Stimulated activated CD4-positive, alpha-beta T cell treated with anti-CD3 and anti-CD28 coated beads, TNF-alpha, amount 100 ng/mL, for 24 hours (primary cell): ENCODE measurements around the gene TNFAIP3.

ENCODE experiments used
- DNase-seq, 3 experiments: peaks; one replicate each; pipeline ENCODE4 v3.0.0-alpha.2; 2020; ENCODE audit warnings: low read depth in 3 of 3

TNFAIP3 gene

DNA sequence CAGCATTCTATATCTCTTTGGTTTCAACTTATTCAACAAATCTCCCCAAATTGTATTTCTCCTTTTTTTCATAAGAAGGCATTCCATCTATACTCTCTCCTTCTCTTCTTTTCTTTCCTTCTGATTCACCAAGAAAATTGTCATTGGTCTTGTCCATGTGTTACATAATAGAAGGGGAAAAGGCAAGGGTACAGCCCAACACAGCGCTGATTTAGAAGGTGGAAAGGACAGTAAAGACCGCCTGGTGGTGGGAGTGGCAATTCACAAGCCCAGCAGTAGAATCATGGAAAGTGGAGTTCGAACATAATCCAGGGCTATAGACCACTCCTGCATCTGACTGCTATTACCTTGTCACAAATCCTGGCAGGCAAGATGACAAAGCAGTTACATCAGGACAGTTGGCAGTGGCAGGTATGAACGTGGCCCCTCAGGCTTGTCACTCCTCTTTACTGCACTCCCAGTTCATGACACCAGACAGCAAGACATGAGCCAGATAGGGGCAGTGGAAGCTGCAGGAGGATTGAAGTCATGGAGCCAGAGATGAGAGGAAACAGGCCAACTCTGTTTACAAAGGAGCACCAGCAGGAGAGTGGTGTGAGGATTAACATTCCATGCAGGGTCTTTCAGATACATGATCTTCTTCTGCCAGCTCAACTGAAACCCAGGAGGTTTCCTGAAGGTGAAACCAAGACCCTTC, 2.1 kb upstream of the TNFAIP3 start:
- DNase-seq, result no peak

DNA sequence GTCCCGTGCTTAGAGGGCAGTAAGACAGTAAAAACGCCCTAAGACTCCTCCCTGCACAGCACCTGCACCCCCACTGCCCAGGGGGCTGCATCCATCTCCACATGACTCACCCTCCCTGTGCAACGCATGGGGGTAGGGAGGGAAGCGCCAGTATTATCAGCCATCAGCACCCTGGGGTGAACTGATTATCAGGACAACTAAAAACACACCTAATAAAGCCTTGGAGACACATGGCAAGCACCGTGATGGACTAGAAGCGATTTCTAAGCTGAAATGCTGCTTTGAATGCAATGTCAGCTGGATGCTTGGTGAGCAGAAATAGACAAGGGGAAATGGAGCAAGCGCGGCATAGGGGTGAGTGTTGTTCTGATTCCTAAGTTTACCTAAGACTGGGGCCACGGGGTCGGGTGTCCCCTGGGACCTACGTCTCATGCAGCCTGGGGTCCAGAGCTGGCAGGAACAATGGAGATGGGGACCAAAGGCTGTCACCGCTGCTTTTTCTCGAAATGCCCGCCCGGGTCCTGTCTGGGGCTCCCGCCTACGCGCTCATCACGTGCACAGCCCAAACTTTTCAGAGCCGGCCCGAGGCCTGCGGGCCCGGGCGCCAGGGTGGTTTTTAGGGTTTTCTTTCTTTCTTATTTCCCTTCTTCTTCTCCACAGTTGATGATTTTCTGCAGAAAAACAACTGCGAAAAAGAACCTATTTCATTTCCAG, 702 bp upstream of the TNFAIP3 start:
- no peak for DNase-seq

DNA sequence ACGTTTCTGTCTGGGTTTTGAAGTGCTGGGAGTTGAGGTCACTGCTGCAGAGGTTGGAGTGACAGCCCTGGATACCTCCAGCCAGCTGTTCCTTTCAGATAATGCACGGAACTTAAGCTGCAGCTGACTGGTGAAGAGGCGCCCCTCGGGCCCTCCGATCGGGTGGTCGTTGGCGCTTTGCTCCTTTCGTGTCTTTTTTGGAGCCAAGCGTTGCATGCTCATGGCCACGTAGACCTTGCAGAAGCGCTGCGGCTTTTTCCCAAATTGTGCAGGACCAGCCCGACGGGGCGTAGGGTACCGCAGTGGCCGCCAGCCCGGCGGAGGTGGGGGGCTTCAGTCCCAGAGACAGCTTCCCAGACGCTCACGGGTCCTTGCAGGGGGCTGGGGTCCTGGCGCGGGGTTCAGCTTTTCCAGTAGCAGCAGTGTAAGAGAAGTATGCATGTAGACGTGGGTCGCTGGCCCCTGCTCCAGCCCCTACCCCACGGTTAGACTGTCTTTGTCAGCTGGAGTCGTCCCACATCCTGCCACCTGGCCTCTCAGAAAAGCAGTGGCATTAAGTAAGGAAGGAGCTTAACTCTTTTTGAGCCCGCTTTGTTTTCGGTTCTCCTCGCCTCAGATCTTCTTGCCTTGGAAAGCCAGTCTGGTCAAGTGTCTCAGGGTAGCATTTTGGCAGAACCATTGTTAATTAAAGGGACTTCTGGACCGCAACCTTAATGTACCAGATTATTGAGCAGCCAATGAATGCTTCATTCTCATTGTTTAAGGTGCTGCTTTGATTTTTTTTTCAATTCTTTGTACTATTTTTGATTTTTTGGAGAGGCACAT, 838 bp downstream of the TNFAIP3 start:
- no peak for DNase-seq

DNA sequence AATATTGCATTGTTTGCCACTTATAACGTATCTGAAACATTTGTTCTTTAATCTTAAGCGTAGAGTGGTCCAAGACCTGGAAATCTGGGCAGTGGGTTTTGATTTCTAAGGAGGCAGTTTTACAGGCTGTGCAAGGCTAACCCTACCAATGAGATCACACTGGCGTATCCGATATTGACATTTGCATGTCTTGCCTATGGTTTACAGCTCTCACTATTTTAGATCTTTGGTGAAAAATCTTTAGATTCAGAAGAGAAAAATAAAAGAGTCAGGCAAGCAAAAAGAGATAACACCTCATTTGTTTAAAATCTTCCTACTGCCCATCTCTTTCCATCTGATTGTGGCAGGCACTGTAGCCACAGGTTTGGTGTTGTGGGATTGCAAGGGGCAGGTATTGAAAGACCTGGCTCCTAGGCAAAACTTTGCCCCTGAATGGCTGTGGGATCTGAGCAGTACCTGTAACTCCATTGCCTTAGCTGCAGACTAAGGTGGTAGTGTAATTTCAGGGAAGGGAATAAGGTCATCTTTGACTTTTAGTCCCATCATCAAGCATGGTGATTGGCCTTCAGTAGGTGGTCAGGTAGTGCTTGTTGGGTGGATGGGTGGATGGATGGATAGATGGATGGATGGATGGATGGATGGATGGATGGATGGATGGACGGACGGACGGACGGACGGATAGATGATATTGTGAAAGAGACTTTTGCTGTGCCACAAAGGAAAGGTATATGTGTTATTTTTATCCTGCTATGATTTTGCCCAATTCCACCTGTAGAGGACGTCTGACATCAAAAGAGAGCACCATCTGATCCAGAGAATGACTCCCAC, 1.9 kb downstream of the TNFAIP3 start:
- DNase-seq, result no peak

DNA sequence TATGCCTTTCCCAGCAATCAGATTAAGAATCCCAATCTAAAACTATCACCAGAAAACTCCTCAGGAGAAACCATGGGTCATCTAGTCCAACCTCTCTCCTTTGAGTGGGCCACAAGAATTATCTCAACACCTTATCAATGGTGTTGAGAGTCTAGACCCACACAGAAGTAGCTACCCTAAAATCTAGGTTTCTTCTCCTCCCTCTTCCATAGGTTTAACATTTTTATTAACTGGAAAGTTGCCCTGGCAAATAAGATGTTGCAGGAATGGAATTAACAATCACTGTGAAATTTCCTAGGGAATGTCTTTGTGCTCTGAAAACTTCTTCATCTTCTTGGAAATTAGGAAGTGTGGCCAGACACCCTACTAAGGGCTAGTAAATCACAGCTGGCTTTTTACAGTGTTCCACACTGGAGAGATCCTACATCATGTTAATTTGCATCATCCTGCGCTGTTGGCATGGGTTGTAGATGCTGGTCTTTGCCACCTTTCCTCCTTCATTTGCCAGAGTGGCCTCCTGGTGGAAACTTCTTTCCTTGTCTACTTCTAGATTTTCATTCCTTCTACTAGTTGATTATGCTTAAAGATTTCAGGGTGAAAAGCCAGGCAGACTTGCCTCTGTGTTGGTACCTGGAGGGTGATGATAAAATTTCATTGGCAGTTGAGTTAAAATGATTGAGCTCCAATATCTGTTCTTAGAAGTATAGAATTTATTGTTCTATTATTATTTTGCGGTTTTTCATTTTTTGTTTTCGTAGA, 2.7 kb downstream of the TNFAIP3 start:
- DNase-seq, result no peak

DNA sequence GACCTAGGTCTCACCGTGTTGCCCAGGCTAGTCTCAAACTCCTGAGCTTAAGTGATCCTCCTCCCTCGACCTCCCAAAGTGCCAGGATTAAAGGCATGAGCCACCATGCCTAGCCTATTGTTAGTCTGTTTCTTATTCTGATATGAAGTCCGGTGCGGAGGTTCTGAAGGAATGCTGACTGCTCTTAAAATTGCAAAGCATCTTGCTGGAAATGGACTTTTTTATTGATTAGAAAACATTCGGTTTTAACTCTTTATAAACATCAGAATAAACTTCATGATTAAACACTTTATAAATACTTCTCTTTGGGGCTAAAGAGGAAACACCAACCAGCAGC, 3.2 kb downstream of the TNFAIP3 start:
- no peak for DNase-seq

DNA sequence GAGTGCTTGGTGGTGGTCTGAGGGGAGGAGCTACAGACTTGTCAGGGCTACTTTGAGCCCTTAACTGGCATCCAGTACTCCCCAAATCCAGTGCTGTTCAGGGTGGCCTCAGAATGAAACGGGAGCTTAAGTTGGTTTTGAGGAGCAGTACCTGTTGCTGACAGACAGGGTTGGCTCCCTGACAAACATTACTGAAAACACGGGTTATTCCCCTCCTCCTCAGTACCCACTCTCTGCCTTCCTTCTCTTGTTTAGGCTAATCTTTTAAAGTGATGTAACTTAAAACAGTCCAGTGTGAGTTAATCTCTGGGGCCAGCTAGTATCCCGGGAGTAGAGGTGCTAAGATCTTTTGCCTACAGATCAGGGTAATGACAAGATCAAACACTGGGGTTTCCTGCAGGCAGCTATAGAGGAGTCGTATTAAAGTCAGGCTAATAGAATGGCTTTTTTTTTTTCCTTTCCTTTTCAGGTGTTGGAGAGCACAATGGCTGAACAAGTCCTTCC, 3.7 kb downstream of the TNFAIP3 start:
- DNase-seq, result peak in 1 of 3 experiments; percentile 44

DNA sequence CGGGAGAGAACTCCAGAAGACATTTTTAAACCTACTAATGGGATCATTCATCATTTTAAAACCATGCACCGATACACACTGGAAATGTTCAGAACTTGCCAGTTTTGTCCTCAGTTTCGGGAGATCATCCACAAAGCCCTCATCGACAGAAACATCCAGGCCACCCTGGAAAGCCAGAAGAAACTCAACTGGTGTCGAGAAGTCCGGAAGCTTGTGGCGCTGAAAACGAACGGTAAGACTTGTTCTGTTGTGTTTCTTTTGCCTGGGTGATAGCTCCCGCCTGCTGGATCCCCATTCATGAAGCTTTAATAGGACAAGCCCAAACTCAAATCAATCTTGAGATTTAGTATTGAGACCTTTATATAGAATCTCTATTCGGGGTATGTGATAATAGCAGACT, 4.2 kb downstream of the TNFAIP3 start:
- no peak for DNase-seq

DNA sequence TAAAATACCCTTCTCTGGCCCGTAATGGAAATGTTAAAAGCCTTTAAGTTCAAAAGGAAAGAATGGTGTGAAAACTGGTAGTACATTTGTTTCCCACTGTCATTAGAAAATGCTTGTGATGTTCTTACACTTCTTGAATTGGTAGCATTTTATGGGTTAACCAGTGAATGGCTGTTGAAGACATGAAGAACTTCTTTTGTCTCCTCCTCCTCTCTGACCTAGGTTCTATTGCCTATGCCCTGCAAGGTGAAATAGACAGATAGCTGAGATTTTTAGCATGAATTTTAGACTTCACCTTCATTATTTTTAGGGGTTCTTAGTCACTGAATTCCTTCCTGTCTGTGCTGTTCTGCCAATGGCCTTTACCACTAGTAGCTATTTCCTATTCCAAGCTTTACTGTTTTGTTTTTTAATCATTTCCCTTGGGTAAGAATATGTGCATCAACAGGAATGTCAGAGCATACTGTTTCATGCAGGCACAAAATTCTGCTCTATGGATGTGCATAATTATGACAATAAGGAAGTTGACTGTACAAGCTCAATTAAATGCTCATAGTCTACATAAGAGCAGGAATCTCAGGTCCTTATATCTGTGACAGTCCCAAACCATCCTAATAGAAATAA, 4.9 kb downstream of the TNFAIP3 start:
- DNase-seq, result no peak

DNA sequence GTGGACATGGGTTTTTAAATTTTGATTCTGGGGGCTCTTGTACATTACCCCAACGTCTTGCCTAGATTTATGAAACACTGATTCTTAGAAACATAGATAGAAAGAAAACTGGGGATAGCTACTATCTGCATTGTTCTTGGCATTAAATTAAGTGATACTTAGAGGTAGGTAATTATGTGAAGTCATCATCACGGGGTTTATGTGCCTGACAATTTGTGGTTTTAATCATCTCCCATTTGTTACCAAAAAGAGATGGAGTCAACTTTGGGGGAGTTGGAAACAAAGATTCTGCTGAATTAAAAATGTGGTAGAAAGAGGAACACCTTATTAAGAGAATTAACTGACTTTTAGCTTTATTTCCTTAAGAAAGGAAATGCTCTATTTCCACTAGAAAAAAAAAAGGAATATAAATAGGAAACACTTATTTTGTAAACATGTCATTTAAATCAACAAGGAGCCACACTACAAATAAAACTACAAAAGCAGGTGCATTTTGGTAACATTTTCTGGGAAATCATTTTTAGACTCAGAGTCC, 5.6 kb downstream of the TNFAIP3 start:
- DNase-seq, result no peak

DNA sequence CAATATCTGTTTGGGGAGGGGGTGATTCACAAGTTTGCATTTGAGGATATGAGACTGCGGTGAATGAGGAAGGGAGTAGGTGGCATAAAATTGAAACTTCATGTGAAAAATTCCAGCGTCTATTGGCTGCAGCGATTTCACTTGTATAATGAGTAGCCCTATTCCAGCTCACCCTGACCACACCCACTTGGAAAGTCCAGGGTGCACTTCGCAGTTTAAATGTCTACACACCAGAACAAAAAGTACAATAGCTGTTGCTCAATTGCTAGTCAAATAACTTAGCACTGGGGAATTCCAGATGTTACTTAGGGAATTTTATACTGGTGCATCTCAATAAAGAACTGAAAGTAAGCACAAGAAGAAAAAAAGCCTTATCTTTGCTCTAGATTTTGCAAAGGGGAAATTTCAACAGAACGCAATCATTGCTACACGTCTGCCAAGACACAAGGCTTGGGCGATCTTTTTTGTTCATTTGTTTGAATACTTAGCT, 6.3 kb downstream of the TNFAIP3 start:
- peak; percentile 69 to 84 (median 82) for DNase-seq

DNA sequence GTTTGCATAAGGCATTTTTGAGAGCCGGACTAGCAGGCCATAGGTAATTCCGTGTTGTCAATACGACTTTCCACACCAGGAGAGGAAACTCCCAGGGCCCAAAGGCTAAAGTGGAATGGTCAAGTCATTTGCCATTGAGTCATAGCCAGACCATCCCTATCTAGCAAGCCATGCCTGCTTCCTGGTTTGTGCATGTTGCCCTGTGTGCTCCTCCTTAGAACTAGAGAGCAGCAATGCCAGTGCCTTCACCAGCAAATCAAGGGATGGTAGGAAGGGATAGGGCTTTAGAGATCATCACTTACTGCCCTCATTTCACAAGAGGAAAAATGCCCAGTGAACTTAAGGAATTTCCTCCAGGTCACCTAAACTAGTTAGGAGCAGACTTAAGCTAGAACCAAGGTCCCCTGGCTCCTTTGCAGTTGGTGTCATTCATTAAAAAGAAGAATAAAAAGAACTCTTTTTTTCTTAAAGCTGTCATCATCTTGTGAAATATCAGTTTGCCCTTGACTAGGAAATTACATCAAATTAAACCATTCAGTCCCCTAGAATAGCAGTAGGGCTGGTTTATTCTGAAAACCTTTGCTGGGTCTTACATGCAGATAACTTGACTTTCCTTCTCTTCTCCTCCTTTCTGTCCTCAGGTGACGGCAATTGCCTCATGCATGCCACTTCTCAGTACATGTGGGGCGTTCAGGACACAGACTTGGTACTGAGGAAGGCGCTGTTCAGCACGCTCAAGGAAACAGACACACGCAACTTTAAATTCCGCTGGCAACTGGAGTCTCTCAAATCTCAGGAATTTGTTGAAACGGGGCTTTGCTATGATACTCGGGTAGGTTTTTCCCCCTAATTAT, 7.4 kb downstream of the TNFAIP3 start:
- no peak for DNase-seq

DNA sequence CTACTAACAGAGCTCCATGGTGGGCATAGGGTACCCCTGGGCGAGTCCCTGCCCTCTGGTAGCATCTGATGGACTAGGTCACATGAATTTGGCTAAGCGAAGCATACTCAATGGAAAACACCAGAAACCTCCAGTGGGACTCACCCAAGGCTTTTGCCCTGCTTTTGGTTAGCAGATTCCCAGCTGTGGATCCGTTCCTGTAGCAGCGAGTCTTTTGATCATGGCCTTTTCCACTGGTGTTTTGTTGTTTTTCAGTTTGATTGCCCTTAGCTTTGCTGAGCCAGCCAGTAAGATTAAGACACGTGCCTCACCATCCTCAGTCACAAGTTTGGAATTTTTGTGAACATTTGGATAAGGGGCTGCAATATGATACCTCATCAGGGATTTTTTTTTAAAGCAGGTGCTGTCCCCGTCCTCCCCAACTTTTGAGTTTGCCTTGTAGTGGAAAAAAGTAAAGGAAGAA, 8.0 kb downstream of the TNFAIP3 start:
- no peak for DNase-seq

DNA sequence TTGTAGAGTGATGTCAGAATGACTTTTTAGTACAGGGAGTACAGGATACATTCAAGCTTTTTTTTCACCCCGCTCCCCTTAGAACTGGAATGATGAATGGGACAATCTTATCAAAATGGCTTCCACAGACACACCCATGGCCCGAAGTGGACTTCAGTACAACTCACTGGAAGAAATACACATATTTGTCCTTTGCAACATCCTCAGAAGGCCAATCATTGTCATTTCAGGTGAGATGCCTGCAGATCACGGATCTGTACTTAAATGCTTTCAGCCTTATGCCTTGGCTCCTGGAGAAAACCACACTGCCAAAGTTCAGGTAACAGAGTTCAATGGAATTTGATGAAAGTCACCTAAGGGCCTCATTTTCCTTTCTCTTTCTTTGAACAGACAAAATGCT, 8.5 kb downstream of the TNFAIP3 start:
- DNase-seq, result no peak

DNA sequence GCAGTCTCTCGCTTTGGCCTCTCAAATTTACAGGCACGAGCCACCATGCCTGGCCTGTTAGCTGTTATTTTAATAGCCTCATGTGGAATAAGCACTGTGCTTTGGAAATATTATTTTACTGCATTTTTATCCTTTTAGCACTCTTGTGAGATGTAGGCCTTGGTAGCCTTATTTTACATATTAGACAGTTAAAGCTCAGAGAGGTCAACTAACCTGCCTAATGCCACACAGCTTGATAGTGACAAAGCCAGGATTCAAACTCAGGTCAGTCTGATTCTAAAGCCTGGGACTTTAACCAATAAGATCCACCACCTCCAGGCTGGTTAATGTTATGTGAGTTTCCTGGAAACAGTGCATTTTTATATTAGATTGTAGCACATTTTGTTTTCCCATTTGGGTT, 9.5 kb downstream of the TNFAIP3 start:
- no peak for DNase-seq

DNA sequence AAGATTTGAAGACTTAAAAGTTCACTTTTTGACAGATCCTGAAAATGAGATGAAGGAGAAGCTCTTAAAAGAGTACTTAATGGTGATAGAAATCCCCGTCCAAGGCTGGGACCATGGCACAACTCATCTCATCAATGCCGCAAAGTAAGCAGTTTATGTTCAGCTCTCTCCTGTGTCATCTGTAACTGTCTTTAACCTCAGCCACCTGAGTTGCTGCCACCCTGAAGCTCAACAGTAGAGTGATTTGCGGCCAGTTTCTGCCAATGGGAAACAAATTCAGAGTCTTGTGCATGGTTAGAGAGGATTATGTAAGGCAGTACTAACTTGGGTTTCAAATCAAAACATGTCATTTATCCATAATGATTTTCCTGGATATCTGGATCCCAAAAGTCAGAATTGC, 10.1 kb downstream of the TNFAIP3 start:
- DNase-seq, result no peak

DNA sequence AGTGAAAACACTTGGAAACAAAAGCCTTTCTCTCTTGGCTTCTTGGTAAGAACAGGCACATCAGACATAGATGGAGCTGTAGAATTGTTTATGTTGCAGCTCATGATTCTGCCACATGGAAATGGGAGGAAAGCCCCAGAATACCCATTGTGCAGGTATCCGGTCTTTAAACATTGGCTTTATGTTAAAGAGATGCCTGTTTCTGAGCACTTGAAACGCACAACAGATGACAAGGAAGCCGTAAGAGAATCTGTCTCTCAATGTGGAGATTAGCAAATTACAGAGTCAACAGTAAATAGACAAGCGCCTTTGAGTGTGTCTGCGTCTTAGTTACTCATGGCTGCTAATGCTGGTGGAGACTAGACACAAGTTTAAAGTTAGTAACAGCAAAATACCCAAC, 10.5 kb downstream of the TNFAIP3 start:
- no peak for DNase-seq

DNA sequence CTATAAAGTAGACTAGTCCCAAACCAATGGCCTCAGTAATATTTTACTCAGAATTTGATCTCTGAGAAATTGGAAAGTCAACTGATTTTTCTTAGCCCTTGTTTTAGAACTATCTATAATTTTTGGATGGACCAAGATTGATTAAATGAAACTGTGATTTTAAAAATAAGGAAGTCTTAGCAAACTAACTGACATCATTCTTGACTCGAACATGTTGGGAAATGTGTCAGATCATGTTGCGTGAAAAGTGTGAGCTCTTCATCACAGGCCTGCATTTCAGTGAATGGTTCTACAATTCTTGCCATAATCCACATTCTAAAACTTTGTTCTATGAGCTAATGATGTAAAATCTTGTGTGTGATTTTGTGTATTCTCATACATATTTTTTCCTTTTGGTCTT, 11.0 kb downstream of the TNFAIP3 start:
- DNase-seq, result no peak
